Endometrium (tissue), 2 donors: ENCODE data around the gene LTK.
"Not testable (repeated sequence)": the region's sequence is repeated elsewhere in the genome, so short reads cannot be mapped to it uniquely, and the experiment has no call there.

Experiments
- FAIRE-seq: peaks from 2 replicates; lab custom pipeline; 2012; peaks lifted over from hg19 to GRCh38; lab: Jason Lieb, UNC
- donor health status: control.
- donor health status: control.

The LTK gene

DNA sequence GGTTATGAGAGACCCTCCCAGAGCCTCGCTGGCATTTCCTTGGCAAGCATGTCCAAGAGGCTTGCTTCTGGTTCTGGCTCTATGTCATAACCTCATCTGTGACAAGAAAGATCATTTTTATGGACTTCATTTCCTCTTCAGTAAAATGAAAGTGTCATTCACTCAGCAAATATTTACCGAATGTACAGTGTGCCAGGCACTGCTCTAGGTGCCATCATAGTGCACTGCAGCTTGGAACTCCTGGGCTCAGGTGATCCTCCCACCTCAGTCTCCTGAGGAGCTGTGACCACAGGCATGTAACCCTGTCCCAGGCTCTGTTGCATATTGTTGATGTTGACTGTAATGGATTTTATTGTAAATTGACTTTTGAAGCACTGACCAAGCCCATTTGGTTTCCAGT is 38.7 kb downstream of the LTK start:
- FAIRE-seq, result no peak

- no peak for FAIRE-seq
Measured at GRCh38 chr15:41474436-41474835, 39.2 kb downstream of the LTK start.

DNA sequence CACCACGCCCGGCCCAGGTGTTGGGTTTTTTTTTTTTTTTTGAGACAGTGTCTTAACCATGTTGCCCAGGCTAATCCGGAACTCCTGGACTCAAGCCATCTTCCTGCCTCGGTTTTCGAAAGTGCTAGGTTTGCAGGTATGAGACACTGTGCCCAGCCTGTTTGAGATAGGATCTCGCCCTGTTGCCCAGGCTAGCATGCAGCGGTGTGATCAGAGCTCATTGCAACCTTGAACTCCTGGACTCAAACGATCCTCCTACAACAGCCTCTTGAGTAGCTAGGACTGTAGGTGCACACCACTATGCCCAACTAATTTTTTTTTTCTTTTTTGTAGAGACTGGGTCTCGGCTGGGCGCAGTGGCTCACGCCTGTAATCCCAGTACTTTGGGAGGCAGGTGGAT is 40.2 kb downstream of the LTK start:
- no peak for FAIRE-seq

GRCh38 chr15:41469644-41470043 is 44.0 kb downstream of the LTK start:
- not testable (repeated sequence) for FAIRE-seq

GRCh38 chr15:41466711-41467110 is 46.9 kb downstream of the LTK start:
- no peak for FAIRE-seq

DNA sequence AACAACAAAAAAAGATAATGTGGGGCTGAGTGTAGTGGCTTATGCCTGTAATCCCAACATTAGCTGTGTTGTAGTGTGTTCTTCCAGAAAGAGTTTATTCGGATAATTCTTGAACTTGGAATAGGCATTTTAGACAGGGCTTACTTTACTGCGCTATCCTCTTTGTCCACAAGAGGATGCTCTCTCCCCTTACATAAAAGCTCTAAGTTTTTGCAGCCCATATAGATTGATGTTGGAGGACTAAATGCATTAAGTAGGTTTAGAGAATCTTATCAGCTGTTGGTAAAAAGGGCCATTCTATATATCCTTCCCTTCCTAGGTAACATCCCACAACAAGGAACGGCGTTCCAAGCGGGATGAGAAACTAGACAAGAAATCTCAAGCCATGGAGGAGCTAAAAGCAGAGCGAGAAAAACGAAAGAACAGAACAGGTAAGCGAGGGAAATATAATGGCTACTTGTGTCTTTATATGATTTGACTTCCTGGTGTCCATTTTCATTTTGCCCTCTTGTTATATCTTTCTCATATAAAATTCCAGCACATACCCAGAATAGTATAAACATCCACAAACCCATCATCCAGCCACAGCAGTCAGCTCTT is 47.7 kb downstream of the LTK start:
- FAIRE-seq, result no peak

- no peak for FAIRE-seq
Measured at GRCh38 chr15:41464889-41465580, 48.6 kb downstream of the LTK start.

DNA sequence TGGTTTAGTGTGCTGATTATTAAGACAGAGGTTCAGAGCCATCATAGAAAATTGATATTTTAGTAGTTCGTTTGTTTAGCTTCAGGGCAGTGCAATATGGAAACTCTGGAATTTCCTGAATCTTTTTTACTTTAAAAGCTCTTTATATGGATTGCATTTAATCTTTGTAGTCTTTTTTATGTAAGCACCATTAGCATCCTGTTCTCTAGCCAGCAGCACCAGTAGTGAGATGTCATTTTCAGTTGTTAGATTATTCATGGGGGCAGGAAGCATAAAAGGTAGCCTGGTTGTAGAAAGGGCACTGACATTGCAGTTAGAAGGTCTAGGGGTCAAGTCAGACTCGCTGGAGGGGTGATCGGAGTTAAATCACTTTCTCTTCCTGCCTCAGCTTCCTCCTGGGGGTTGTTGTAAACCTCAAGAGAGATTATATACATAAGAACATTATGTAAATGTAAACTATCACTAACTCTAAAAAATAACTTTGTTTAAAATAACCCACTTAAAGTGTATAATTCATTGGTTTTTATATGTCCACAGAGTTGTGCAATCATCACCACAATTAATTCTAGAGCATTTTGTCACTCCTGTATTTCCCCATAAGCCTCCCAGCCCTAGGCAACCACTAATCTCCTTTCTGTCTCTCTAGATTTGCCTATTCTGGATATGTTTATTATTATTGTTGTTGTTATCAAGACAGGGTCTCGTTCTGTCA is 51.4 kb downstream of the LTK start:
- no peak for FAIRE-seq
